ENCODE data around the gene DMPK. TPM values are rescaled to one million over a fixed set of nuclear protein-coding genes. Genes with fewer than 3 reads are reported as not detected.

The DMPK gene
- total and polyA plus RNA-seq, 9 of the 15 experiments (the other 6 are each of a cell fraction or from before 2014, with no cell fraction given) = 0.24 to 31.3 (median 7.3) TPM

DNA sequence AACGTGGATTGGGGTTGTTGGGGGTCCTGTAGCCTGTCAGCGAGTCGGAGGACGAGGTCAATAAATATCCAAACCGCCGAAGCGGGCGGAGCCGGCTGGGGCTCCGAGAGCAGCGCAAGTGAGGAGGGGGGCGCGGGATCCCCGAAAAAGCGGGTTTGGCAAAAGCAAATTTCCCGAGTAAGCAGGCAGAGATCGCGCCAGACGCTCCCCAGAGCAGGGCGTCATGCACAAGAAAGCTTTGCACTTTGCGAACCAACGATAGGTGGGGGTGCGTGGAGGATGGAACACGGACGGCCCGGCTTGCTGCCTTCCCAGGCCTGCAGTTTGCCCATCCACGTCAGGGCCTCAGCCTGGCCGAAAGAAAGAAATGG lies 12.5 kb downstream of the DMPK start (continued):
- TF ChIP-seq, protein P1, sequence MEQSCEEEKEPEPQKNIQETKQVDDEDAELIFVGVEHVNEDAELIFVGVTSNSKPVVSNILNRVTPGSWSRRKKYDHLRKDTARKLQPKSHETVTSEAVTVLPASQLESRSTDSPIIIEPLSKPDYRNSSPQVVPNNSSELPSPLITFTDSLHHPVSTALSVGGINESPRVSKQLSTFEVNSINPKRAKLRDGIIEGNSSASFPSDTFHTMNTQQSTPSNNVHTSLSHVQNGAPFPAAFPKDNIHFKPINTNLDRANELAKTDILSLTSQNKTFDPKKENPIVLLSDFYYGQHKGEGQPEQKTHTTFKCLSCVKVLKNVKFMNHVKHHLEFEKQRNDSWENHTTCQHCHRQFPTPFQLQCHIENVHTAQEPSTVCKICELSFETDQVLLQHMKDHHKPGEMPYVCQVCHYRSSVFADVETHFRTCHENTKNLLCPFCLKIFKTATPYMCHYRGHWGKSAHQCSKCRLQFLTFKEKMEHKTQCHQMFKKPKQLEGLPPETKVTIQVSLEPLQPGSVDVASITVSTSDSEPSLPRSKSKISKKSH (CRISPR knock-in tag; IDR thresholded peaks at IDR 0.05) = 0 out of 2 replicates have a peak, but pooled peaks have one; percentile 52
- TF ChIP-seq, protein P2, sequence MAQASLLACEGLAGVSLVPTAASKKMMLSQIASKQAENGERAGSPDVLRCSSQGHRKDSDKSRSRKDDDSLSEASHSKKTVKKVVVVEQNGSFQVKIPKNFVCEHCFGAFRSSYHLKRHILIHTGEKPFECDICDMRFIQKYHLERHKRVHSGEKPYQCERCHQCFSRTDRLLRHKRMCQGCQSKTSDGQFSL (CRISPR knock-in tag; IDR thresholded peaks at IDR 0.05) = no peak
- TF ChIP-seq, protein P2 (tag; IDR thresholded peaks at IDR 0.05) = peak in 1 of 2 experiments; percentile 55; a peak in 1 of 4 replicates
- TF ChIP-seq HNRNPH1 (optimal IDR thresholded peaks at IDR 0.05; ENCODE audit: low read depth, low read length) (no peak), POLR2AphosphoS2 (IDR thresholded peaks at IDR 0.05; ENCODE audit: low read length) (no peak), FOSL1 (tag; conservative IDR thresholded peaks at IDR 0.05) (0 out of 2 replicates have a peak, but pooled peaks have one; percentile 8), TEAD1 (CRISPR knock-in tag; IDR thresholded peaks at IDR 0.05) (peak in 1 of 2 experiments; percentile 18; a peak in 1 of 4 replicates), SAP30 (IDR thresholded peaks at IDR 0.05; ENCODE audit: borderline replicate concordance, insufficient read depth, low read depth, low read length, poor library complexity, severe bottlenecking) (peak; percentile 3), HNRNPLL (IDR thresholded peaks at IDR 0.05; ENCODE audit: low read depth, low read length, poor library complexity, severe bottlenecking) (peak; percentile 94), BDP1 (IDR thresholded peaks at IDR 0.05; ENCODE audit: insufficient read depth, insufficient read length) (no peak), NR3C1 (CRISPR knock-in tag; IDR thresholded peaks at IDR 0.05) (0 out of 2 replicates have a peak, but pooled peaks have one; percentile 24), RBBP5 (IDR thresholded peaks at IDR 0.05; ENCODE audit: borderline replicate concordance, insufficient read depth, low read length, poor library complexity, severe bottlenecking) (peak; percentile 11), ZNF780A (CRISPR knock-in tag; IDR thresholded peaks at IDR 0.05) (0 out of 2 replicates have a peak, but pooled peaks have one; percentile 82), KAT7 (CRISPR knock-in tag; IDR thresholded peaks at IDR 0.05; ENCODE audit: borderline replicate concordance) (0 out of 2 replicates have a peak, but pooled peaks have one; percentile 11), TAF1 (IDR thresholded peaks at IDR 0.05; ENCODE audit: control insufficient read depth, extremely low read depth, insufficient read depth, low read length, severe bottlenecking) (peak; percentile 6), ZNF57 (CRISPR knock-in tag; IDR thresholded peaks at IDR 0.05) (peak; percentile 10; the same call in 1 of the 2 replicates)
- TF ChIP-seq, protein P3, sequence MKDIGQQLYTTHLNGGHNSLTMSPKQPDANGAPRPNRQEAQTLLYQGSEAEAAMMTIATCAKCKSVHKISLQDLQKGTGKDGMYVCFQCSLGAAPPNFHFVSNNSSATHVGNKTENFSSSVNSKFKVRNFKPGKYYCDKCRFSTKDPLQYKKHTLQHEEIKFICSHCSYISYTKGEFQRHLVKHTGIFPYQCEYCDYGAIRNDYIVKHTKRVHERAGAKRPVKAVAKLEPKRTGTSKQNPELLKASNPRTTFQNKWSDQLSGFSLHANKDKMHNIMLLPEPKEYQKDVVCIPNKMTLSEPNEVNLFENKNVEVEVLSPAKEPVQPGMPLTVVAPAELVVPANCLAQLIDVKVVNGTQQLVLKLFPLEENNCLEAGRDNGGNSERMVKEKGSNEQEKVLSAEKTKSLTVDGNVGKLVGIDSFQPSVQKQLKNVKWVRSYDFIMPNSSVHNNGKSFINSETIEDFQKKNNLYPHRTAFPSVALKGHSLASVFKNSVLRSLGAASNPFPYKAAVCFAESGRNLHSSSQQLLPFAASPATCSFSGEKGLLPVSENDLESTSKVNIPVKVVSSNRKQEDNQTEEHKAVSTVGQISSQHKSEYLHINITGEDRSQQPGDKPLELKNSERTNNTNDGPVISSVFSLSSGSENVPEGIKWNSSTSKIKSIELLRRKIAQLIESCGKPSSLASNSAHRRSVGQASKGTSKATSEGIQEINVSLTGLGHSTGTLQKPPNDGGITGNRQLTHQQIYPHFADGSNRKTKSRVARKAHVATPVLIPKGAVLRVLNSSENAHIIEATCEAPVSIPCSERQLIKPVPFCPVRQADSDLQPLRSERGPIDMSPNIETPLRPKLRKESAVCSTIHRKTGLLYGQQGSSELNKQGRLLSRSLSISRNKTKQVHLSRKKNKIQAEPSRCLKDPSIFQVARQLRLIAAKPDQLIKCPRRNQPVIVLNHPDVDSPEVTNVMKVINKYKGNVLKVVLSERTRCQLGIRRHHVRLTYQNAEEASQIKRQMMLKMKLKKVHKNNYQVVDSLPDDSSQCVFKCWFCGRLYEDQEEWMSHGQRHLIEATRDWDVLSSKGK (CRISPR knock-in tag; IDR thresholded peaks at IDR 0.05) = 0 out of 2 replicates have a peak, but pooled peaks have one; percentile 66
- TF ChIP-seq, protein P4, sequence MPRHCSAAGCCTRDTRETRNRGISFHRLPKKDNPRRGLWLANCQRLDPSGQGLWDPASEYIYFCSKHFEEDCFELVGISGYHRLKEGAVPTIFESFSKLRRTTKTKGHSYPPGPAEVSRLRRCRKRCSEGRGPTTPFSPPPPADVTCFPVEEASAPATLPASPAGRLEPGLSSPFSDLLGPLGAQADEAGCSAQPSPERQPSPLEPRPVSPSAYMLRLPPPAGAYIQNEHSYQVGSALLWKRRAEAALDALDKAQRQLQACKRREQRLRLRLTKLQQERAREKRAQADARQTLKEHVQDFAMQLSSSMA (CRISPR knock-in tag; IDR thresholded peaks at IDR 0.05) = 0 out of 2 replicates have a peak, but pooled peaks have one; percentile 83
- TF ChIP-seq, protein P5, sequence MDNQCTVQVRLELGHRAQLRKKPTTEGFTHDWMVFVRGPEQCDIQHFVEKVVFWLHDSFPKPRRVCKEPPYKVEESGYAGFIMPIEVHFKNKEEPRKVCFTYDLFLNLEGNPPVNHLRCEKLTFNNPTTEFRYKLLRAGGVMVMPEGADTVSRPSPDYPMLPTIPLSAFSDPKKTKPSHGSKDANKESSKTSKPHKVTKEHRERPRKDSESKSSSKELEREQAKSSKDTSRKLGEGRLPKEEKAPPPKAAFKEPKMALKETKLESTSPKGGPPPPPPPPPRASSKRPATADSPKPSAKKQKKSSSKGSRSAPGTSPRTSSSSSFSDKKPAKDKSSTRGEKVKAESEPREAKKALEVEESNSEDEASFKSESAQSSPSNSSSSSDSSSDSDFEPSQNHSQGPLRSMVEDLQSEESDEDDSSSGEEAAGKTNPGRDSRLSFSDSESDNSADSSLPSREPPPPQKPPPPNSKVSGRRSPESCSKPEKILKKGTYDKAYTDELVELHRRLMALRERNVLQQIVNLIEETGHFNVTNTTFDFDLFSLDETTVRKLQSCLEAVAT (IDR thresholded peaks at IDR 0.05) = no peak

Measured in K562 (cell line).